ENCODE results near the gene MICA.

GRCh38 chr6:31426395-31427354 is 23.3 kb downstream of the MICA start:
- no peak for TF ChIP-seq CTCF (IDR thresholded peaks at IDR 0.05; ENCODE audit: poor library complexity)
- TF ChIP-seq EZH2phosphoT487 (IDR thresholded peaks at IDR 0.05; ENCODE audit: low read depth, severe bottlenecking, unreplicated experiment) = no peak
- no peak for TF ChIP-seq EZH2 (IDR thresholded peaks at IDR 0.05; ENCODE audit: borderline replicate concordance)
